Stomach smooth muscle (tissue), 2 donors: Measurements from ENCODE around the gene RASL10A.
A peak's percentile ranks its signal among the peaks of the same experiment; 100 is the strongest.

Experiments used
- H3K27ac ChIP-seq: one replicate; pipeline ENCODE4 v1.7.0; 2013; ENCODE audit warnings: mild to moderate bottlenecking, low read length, inconsistent platforms
- H3K27me3 ChIP-seq, 2 donors: one replicate each; pipeline ENCODE4 v1.7.0; 2013; ENCODE audit warnings: low read length in 2 of 2; ENCODE audit not compliant: insufficient read depth in 2 of 2, control insufficient read depth in 1 of 2
- H3K36me3 ChIP-seq, 2 donors: one replicate each; pipeline ENCODE4 v1.7.0; 2013; ENCODE audit warnings: low read length in 2 of 2; ENCODE audit not compliant: control insufficient read depth in 2 of 2, insufficient read depth in 2 of 2
- H3K4me1 ChIP-seq: one replicate; pipeline ENCODE4 v1.7.0; 2013; ENCODE audit warnings: low read length; ENCODE audit not compliant: control insufficient read depth, insufficient read depth
- H3K4me3 ChIP-seq, 2 donors: one replicate each; pipeline ENCODE4 v1.7.0; 2013; ENCODE audit warnings: low read length in 2 of 2
- H3K9ac ChIP-seq, 2 donors: one replicate each; pipeline ENCODE4 v1.7.0; 2013; ENCODE audit warnings: low read length in 2 of 2, mild to moderate bottlenecking in 1 of 2
- H3K9me3 ChIP-seq, 2 donors: one replicate each; pipeline ENCODE4 v1.7.0; 2013; ENCODE audit warnings: low read length in 2 of 2; ENCODE audit not compliant: control insufficient read depth in 2 of 2
- donor health status: healthy.
- donor health status: Pancreatic carcinoma.

Gene RASL10A

DNA sequence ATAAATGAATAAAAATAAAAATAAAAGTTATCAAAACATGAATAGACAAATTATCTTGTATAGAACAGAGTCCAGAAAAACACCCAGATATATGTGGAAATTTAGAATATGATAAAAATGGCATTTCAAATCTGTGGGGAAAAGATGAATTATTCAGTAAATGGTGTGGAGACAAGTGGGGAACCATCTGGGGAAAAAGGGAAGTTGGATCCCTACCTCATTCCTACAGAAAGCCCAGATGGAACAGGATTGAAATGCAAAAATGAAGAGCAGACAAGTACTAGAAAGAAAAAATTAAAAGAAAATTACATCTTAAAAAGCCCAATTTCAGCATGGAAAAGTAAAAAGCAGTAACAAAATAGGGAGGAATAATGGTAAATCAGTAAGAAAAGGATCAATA is 8.1 kb upstream of the RASL10A start:
- Histone ChIP-seq H3K27me3 (no peaks in the 10 kb centered on the region), H3K4me1 (no peaks in the 10 kb centered on the region), H3K4me3 (no peak overlapping the region), H3K27ac (no peak overlapping the region), H3K9me3 (no peaks in the 10 kb centered on the region), H3K9ac (no peak overlapping the region), H3K36me3 (peaks cover 0 to 5% of the 10 kb centered on the region in 2 donors)

- Histone ChIP-seq H3K27me3 (peaks cover 7 to 9% of the 10 kb centered on the region in 2 donors), H3K9me3 (no peaks in the 10 kb centered on the region), H3K27ac (no peak overlapping the region), H3K9ac (no peak overlapping the region), H3K4me1 (peaks cover 5% of the 10 kb centered on the region), H3K36me3 (no peaks in the 10 kb centered on the region), H3K4me3 (no peak overlapping the region)
Observed at GRCh38 chr22:29320546-29320945, 5.0 kb upstream of the RASL10A start.

DNA sequence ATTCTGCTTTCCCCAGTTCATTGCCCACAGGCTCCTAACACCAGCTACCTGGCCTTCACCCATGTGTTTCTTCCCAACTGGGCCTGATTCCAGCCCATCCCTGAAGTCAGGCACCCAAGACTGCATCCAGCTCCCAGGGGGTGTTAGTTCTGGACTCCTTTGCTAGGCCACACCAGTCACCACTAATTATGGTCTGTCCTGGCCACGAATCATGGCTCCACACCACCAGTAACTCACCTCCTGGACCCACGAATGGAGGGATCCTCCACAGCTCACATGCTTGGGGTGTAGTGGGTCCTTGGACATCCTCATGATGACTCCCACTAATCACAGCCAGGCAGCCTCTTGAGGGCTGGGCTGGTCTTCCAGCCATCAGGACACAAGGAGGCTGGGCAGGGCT is 3.6 kb upstream of the RASL10A start:
- Histone ChIP-seq H3K4me3 (no peak overlapping the region), H3K36me3 (no peaks in the 10 kb centered on the region), H3K4me1 (peaks cover 19% of the 10 kb centered on the region), H3K27me3 (peaks cover 15 to 22% of the 10 kb centered on the region in 2 donors), H3K9me3 (no peaks in the 10 kb centered on the region), H3K9ac (no peak overlapping the region), H3K27ac (no peak overlapping the region)

DNA sequence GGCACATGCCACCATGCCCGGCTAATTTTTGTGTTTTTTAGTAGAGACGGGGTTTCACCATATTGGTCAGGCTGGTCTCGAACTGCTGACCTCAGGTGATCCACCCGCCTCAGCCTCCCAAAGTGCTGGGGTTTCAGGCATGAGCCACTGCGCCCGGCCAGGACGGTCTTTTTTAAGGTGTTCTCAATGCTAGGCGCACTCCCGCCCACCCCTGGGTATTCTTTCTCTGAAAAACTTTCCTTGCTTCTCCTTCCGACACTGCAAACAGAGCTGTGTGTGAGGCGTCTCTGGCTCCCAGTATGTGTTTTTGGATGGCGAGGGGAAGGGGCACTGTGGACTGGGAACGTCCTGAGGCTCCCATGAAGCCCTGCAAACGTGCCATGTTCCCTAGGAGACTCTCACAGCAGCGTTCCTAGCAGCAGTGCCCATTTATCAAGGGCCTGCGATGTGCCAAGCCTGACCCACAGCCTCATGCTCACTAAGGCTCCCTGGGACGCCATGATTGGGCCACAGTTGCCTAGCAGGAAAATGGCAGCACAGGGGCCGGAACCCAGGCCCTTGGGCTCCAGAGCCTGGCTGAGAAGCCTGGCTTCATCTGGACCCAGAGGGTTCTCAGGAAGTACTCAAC is 2.4 kb upstream of the RASL10A start:
- Histone ChIP-seq H3K4me1 (peaks cover 30% of the 10 kb centered on the region), H3K9me3 (no peaks in the 10 kb centered on the region), H3K27me3 (peaks cover 20 to 32% of the 10 kb centered on the region in 2 donors), H3K4me3 (no peak overlapping the region), H3K36me3 (no peaks in the 10 kb centered on the region), H3K27ac (no peak overlapping the region), H3K9ac (no peak overlapping the region)

- H3K27ac ChIP-seq = no peak overlapping the region
Observed at GRCh38 chr22:29316141-29316828, 788 bp upstream of the RASL10A start.

DNA sequence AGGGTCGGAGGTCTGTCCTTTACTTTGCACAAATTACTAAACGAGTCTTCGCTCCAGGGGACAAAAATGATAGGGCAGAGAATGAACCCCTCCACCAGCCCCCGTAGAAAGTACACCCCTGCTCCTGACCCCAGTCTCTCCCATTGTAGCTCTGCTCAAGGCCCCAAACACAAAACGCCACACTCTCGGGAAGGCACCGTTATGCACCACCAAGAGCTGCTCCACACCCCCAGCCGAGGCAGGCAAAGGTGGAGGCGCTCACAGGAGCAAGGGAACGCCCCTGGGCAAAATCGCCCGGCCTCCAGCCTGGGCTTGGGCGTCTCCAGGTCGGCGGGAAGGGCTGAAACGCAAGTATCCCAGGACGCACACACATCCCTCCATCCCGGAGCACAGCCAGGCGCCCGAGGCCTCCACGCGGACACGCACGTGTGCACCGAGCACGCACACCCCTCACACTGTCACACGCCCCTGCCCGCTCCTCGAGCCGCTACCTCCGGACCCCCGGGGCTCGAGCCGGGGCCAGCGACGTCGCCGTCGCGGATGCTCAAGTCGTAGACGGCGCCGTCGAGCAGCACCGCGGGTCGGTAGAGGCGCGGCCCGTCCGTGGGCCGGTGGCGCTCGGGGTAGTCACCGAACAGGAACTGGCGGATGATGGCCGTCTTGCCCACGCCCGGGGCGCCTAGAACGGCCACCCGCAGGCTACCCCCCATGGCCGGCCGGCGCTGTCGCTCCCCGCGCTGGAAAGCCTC is 786 bp downstream of the RASL10A start:
- Histone ChIP-seq H3K4me3 (peak overlapping the region; percentile 31 to 61), H3K4me1 (peaks cover 52% of the 10 kb centered on the region), H3K27ac (no peak overlapping the region), H3K9me3 (no peaks in the 10 kb centered on the region), H3K27me3 (peaks cover 20 to 32% of the 10 kb centered on the region in 2 donors), H3K36me3 (no peaks in the 10 kb centered on the region), H3K9ac (no peak overlapping the region)

More at GRCh38 chr22:29316141-29316828, 788 bp upstream of the RASL10A start:
- Histone ChIP-seq H3K9me3 (no peaks in the 10 kb centered on the region), H3K4me3 (no peak overlapping the region), H3K9ac (no peak overlapping the region), H3K27me3 (peaks cover 20 to 32% of the 10 kb centered on the region in 2 donors), H3K36me3 (no peaks in the 10 kb centered on the region), H3K4me1 (peaks cover 39% of the 10 kb centered on the region)

DNA sequence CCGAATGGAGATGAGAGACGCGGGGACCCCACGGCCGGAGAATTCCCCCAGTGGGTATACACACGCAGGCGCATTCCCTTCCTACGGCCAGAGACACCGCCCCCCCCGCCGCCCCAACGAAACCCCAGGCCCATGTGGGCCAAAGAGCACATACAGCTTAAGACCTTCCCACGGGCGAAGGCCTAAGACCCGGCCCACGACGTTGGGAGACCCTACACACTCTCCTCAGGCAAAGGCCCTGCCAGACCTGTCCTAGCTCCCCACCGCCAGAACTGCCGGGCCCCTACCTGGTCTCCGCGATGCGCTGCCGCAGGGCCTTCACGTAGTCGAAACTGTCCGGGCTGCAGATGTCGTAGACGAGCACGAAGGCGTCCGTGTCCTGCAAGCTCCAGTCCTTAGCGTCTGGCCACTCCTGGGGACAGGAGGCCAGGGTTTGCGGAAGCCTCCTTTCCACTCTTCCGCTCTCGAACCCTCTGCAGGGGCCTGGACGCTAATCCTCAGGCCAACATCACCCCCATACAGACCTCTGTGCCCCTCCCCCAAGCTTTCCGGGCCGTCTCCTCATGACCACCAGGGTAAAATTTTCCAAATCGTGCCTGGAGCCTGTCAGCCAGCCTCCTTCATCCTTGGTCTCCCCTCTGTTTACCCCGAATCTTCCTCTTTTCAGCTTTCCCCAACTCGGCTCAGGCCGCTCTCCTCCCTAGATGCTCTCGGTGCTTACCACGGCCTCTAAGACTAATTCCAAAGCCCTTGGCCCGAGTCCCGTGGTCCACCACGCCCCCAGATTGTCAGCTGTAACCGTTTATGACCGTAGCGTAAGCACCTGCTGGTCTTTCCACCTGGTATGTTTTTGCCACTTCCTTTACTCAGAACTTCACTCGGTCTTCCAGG is 1.7 kb downstream of the RASL10A start:
- no peak overlapping the region for H3K27ac ChIP-seq
- H3K4me3 ChIP-seq = peak overlapping the region in 1 of 2 donors; percentile 60
- no peaks in the 10 kb centered on the region for H3K36me3 ChIP-seq
- H3K4me1 ChIP-seq = peaks cover 61% of the 10 kb centered on the region
- no peaks in the 10 kb centered on the region for H3K9me3 ChIP-seq
- peaks cover 20 to 32% of the 10 kb centered on the region in 2 donors for H3K27me3 ChIP-seq
- no peak overlapping the region for H3K9ac ChIP-seq

DNA sequence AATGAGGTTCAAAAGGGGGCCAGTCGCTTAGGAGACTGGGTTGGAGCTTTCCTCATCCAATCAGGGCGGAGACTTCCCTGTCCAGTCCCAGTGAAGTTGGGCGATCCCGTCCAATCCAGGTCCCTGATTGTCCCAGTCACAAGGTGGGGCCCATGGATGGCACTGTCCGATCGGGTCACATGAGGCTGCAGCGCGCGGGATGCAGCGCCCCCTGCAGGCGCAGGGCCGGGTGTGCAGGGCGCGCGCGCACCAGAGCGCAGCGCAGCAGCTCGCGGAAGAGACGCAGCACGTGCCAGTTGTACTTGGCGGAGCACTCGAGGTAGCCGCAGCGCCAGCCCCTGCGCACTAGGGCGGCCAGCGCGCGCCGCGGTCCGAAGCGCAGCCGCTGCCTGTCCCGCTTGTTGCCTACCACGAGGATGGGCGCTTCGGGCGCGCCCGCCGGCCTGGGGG is 2.3 kb downstream of the RASL10A start:
- H3K4me3 ChIP-seq = no peak overlapping the region
- H3K9ac ChIP-seq = no peak overlapping the region
- H3K4me1 ChIP-seq = peaks cover 68% of the 10 kb centered on the region
- no peaks in the 10 kb centered on the region for H3K9me3 ChIP-seq
- no peak overlapping the region for H3K27ac ChIP-seq
- H3K27me3 ChIP-seq = peaks cover 20 to 32% of the 10 kb centered on the region in 2 donors
- no peaks in the 10 kb centered on the region for H3K36me3 ChIP-seq

DNA sequence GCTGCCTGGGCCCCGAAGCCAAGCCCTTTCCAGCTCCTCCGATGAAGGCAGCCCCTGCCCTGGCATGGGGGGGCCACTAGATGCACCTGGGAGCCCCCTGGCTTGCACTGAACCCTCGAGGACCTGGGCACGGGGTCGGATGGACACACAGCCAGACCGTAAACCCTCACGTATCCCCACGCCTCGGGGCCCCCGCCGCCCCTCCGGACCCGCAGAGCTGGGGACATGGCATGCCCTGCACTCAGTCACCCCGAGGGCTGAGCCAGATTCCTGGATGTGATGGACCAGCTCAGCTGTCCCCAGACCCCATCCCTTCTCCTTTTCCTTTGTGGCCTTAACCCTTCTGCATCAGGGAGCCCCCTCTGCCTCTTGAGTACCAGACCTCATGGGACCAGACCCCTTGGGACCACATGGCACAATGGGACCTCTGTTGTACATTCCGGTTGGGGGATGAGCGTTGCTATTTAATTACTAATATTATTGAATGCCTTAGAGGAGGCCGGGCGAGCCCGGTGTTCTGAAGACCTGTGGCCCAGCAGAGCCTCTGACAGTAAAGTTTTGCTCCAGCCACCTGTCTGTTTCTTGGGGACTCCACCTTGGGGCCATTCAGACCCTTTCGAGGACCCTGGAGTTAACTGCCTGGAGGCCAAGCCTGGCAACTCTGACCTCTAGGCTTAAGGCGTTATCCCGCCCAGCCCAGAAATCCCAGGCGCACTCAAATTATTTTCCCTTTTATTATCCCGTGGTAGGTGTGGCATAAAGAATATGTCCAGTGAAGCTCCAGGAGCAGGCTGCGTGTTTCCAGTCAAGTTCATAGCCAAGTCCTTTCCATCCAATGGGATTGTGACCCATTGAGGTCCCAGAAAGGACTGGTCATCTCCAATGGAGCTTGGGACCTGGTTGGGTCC is 3.0 kb downstream of the RASL10A start:
- Histone ChIP-seq H3K4me3 (no peak overlapping the region), H3K9me3 (no peaks in the 10 kb centered on the region), H3K27ac (no peak overlapping the region), H3K36me3 (no peaks in the 10 kb centered on the region), H3K9ac (no peak overlapping the region), H3K4me1 (peaks cover 75% of the 10 kb centered on the region), H3K27me3 (peaks cover 20 to 32% of the 10 kb centered on the region in 2 donors)
